Pons (tissue), 1 donor: ENCODE results near the gene ESF1.
"Not testable (repeated sequence)": the region's sequence is repeated elsewhere in the genome, so short reads cannot be mapped to it uniquely, and the experiment has no call there.

ENCODE experiments used
- DNase-seq: peaks from one replicate; pipeline ENCODE4 v3.0.0-alpha.2; 2016; ENCODE audit warnings: low spot score

The ESF1 gene

GRCh38 chr20:13739731-13740649, 44.7 kb downstream of the ESF1 start:
- no peak for DNase-seq

GRCh38 chr20:13738187-13738586, 46.5 kb downstream of the ESF1 start:
- DNase-seq = not testable (repeated sequence)

- peak; percentile 2 for DNase-seq
Observed at GRCh38 chr20:13736436-13737191, 48.1 kb downstream of the ESF1 start.

GRCh38 chr20:13735826-13736225, 48.9 kb downstream of the ESF1 start:
- DNase-seq = no peak

GRCh38 chr20:13723011-13723410, 61.7 kb downstream of the ESF1 start:
- DNase-seq = peak; percentile 2

GRCh38 chr20:13718171-13718570, 66.5 kb downstream of the ESF1 start:
- DNase-seq = no peak

- DNase-seq = no peak
Observed at GRCh38 chr20:13717631-13718044, 67.1 kb downstream of the ESF1 start.

GRCh38 chr20:13715171-13715570, 69.5 kb downstream of the ESF1 start:
- no peak for DNase-seq

GRCh38 chr20:13708234-13708633, 76.5 kb downstream of the ESF1 start:
- DNase-seq = no peak

- no peak for DNase-seq
Observed at GRCh38 chr20:13703265-13703664, 81.5 kb downstream of the ESF1 start.

- no peak for DNase-seq
Observed at GRCh38 chr20:13701486-13701885, 83.2 kb downstream of the ESF1 start.

- no peak for DNase-seq
Observed at GRCh38 chr20:13700761-13701160, 84.0 kb downstream of the ESF1 start.

GRCh38 chr20:13694420-13695150, 90.1 kb downstream of the ESF1 start:
- no peak for DNase-seq

- no peak for DNase-seq
Observed at GRCh38 chr20:13692802-13693736, 91.7 kb downstream of the ESF1 start.

GRCh38 chr20:13690943-13691342, 93.8 kb downstream of the ESF1 start:
- no peak for DNase-seq

- no peak for DNase-seq
Observed at GRCh38 chr20:13687815-13688214, 96.9 kb downstream of the ESF1 start.

GRCh38 chr20:13685623-13686022, 99.1 kb downstream of the ESF1 start:
- DNase-seq = no peak

GRCh38 chr20:13684566-13685222, 100.0 kb downstream of the ESF1 start:
- no peak for DNase-seq

- no peak for DNase-seq
Observed at GRCh38 chr20:13683833-13684232, 100.9 kb downstream of the ESF1 start.

GRCh38 chr20:13681248-13682125, 103.2 kb downstream of the ESF1 start:
- no peak for DNase-seq
